Stimulated activated CD4-positive, alpha-beta T cell treated with anti-CD3 and anti-CD28 coated beads, TNF-alpha, amount 100 ng/mL, for 48 hours (primary cell): ENCODE results near the gene RTN3.

Experiments
- DNase-seq, 3 donors: peaks; one replicate each; pipeline ENCODE4 v3.0.0-alpha.2; 2020; ENCODE audit warnings: low read depth in 3 of 3

Gene RTN3

DNA sequence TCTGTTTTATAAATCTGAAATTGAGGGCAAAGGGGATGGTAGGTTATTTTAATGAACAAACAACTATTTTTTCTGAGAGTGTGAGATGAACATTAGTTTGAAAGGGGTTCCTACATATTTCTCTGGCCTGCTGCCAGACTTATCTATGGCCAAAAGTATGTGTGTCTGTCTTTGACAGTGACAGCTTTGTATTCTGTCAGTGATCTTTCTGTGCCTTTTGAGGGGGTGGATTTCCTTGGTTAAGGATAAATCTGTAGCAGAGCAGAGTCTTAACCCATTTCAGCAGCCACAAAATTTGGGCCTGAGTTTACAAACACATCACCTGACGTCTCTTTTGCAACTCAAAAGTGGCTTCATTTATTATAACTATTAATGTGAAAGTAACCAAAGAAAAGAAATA, 56.4 kb downstream of the RTN3 start:
- no peak for DNase-seq

DNA sequence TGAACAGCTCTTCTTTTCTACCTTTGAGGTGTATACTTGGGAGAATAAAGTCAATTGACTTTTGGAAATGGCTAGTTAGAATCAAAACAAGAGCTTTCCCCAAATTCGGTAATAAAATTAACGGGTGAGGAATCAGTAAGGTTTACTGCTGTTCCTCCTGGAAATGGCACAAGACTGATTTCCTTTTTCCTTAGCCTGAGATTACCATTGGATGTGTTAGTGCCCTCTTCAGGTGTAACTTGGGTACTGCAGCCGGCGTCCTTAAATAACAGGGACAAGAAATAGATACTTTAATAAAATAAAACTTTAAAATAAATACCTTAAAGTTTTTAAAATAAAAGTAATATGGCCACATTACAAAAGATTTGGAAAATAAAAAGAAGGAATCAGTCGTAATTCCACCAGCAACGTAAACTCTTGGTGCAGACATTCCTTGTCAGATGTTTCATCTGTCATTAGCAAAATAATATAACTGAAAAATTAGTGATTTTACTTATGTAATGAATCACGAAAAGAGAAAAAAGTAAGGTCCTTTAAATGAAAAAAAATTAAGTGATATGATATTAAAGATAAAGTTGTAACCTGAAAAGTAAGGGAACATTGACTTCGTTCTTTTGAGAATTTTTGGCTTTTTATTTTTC, 57.5 kb downstream of the RTN3 start:
- DNase-seq: peak; percentile 38 to 54 (median 47)

DNA sequence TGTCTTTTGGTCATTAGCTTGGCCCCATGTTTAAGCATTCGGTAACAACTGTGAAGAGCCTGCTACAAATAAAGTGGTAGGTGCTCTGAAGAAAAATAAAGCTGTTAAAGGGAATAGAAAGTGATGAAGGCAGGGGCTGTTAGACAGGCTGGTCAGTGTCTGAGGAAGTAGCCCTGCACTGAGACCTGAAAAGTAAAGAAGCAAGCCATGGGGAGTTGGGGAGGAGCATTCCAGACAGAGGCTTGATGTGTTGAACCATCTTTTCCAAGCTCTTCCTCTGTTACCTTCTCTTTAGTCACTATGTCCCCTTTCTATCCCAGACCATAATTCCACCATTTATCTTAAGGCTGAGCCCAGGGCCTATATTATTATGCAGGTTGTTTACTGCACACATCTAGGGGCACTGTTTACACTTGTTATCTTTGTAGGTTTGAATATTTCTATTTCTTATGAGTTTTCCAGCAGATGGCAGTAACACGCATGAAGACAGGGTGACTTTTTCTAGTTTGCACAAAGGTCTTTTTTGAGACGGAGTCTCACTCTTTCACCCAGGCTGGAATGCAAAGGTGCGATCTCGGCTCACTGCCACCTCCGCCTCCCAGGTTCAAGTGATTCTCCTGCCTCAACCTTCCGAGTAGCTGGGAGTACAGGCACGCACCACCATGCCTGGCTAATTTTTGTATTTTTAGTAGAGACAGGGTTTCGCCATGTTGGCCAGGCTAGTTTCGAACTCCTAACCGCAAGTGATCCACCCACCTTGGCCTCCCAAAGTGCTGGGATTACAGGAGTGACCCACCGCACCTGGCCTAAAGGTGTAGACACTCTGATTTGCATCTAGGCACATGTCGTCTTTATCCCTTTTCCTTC, 64.2 kb downstream of the RTN3 start:
- DNase-seq: no peak

DNA sequence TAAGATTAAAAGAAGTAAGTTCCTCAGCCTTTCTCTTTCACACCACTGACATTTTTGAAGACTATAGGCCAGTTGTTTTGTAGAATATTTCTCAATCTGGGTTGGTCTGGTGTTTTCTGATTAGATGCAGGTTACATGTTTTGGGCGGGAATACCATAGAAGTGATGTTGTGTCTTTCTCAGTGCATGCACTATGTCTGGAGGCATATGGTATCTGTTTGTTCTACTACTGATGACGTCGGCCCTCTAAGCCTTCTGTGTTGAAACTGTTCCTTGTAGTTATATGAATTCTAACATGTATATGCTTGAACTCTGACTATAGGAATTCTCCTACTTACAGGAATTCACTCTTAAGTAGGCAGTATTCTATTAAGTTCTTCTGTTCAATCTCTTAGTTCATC, 65.7 kb downstream of the RTN3 start:
- DNase-seq: no peak

DNA sequence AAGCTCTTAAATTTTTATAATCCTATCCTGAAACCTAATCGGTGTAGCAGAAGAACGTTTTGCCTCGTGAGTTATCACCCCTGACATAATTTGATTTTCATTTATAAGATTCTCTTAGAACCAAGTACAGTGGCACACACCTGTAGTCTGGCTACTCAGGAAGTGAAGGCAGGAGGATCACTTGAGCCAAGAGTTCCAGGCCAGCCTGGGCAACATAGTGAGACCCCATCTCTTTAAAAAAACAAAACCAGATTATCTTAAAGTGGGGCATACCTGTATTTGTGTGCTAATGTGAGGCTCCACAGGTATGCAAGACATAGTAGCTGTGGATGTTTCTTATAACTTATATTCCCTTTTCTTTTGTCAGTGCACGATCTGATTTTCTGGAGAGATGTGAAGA, 68.3 kb downstream of the RTN3 start:
- no peak for DNase-seq

DNA sequence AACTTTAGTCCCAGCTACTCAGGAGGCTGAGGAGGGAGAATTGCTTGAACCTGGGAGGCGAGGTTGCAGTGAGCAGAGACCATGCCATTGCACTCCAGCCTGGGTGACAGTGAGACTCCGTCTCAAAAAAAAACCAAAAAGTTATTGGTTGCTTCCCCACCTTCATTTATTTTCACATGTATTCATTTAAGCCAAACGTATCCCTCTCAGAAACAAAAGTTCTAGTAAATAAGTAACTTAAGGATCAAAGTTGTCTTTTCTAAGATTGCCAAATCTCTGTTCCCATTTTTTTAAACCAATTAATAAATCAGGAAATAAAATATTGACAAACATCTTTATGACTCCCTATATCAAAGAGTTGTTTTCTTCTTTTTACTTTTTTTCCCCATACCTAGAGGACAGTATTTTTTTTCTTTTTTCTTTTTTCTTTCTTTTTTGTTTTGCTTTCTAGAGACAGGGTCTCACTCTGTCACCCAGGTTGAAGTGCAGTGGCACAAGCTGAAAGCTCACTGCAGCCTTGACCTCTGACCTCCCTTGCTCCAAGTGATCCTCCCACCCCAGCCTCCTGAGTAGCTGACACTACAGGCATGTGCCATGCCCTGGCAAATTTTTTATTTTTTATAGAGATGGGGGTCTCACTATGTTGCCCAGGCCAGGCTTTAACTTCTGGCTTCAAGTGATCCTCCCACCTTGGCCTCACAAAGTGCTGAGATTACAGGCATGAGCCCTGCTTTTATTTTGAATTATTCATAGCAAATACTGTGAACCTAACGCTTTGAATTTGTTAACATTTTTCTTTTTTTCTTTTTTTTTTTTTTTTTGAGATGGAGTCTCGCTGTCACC, 75.8 kb downstream of the RTN3 start:
- DNase-seq: no peak

DNA sequence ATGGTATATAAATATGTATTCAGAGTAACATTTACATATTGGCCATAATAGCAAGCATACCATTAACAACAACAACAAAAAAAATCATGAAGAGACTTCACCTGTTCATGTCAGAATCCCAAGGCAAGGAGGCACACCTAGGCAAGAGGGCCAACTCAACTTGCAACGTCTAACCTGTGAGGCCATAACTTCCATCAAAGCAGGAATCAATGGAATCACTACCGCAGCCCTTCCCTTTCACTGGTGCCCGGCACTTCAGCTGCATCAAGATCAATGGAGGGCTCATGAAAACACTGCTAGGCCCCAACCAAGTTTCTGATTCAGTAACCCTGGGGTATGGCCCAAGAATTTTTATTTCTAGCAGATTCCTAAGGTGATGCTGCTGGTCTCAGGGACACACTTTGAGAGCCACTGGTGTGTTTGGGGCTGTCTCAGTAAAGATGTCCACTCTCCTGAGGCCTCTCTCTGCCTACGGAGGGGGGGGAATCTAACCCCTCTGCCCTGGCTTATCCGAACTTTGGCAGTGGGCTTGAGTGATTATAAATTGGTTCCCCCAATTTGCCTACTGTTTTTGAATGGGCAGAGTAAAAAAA, 79.3 kb downstream of the RTN3 start:
- no peak for DNase-seq

DNA sequence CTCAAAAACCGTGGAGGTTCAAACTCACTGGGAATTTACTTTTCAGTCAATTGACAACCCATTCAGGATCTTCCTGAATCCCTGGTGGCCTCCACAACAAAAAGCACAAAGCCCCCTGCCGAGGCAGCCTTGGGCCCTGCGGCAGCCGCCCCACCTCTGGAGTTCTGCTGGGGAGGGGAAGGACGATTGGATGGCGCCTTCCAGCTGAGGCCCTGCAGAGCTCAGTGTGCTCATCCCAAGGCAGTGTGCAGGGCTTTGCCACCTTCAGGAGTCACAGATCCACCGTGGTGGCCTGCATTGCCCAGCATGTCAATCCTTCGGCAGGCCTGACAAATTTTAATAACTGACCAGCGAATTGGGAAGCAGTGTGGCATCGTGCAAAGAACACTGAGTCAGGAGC, 79.9 kb downstream of the RTN3 start:
- no peak for DNase-seq

DNA sequence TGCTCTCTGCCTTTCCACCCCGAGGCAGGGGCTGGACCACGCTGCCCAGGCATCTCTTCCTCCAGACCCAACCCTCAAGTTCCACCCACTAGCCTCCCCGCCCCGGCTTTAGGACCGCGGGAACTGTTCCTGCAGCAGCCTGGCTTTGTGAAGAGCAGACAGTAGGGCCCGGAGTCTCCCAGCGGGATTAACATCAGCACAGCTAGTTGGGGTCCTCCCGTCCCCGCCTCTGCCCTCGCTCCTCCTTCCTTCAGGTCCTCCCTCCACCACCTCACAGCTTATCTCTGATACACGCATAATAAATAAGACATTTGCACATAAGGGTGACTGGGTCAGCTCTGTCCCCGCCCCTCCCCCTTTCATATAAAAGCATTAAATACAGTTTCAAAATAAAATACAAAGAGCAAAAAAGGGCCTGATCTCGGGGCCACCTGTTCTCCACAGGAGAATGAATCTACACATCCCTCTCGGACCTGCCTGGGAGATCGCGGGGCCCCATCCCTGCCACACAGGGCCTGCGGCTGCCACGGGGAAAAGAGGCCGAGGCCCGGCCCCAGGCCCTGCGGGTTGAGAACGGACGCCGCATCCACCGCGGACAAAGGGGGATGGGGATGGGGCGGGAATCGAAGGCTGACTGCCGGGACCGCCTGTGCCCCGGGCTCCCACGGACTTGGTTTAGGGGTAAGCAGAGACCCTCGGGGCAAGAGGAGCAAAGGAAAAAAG, 80.8 kb downstream of the RTN3 start:
- no peak for DNase-seq

DNA sequence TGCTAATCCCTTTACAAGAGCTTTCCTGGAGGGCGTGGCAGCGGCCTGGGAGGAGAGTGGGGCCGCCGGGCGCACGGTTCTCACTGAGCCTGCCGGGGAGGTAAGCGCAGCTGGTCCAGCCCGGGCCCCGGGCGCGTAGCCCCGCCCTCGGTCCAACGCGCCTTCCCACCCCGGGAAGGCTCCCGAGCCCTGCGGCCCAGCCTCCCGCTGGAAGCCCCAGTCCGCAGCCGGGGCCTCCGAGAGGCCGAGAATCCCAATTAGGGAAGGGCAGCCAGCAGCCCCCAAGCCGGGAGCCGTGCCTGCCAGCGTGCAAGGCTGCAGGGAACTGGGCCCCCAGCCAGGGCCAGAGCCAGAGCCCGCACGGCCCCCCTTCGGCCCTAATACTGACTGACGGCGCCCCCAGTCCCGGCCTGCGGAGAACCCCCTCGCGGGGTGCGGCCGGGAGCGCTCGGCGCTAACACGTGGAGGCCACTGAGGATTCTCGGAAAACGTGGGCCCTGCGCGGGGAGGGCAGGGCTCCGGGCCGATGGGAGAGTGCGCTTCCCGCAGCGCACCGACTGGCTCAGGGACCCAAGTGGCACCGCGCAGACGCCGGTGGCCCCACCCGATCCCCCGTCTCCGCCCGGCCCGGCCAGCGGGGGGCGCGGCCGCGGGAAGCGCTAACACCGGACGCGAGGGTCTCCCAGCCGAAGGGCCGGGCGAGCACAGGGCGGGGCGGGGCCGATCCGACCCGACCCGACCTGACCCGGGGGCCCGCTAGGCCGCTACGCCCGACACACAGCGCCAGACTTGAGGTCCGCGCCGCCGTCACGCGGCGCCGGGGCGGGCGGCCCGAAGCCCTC, 81.6 kb downstream of the RTN3 start:
- DNase-seq: no peak

DNA sequence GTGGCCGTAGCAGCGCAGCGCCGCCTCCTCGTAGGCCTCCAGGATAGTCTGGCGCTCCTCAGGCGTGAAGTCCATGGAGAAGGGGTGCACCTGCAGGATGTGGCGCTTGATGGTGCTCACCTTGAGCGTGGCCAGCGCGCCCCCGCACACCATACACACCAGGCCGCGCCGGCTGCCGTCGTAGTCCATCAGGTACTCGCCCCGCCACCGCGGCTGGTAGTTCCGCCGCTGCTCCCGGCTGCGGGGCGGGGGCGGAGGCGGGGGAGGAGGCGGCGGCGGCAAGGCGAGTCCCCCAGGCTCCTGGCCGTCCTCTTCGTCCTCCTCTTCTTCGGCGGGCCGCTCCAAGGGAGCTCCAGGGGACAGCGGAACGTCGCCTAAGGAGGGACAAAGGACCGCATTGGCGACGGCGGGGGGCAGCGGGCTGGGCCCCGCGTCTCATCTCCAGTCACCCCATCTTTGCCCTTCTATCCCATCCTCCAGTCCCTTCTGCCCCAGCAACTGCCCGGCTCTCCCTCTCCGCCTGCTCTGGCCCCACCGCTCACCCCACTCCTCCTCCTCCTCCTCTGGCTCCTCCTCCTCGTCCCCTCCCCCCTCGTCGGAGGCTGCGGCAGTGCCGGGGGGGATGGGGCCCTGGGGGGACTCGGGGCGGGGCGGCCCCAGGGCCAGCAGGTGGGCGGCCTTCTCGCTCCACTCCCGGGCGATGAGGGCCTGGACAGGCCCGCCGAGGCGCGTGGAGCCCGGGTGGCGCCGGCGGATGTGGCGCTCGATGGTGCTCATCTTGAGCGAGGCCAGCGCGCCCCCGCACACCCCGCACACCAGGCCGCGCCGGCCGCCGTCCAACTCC, 82.4 kb downstream of the RTN3 start:
- no peak for DNase-seq

DNA sequence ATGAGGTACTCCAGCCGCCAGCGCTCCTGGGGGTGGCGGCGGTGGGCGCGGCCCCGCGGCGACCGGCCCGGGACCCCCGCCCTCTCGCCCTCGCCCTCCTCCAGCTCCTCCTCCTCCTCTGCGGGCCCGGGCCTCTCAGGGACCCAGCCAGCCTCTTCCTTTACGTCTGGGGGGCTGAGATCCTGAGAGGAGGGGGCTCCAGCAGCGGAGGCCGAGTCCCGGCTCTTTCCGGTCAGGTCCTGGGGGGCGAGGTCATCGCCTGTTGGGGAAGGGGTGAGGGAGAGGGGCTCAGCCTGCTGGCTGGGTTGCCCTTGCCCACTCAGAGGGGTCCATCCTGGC, 83.0 kb downstream of the RTN3 start:
- DNase-seq: no peak

DNA sequence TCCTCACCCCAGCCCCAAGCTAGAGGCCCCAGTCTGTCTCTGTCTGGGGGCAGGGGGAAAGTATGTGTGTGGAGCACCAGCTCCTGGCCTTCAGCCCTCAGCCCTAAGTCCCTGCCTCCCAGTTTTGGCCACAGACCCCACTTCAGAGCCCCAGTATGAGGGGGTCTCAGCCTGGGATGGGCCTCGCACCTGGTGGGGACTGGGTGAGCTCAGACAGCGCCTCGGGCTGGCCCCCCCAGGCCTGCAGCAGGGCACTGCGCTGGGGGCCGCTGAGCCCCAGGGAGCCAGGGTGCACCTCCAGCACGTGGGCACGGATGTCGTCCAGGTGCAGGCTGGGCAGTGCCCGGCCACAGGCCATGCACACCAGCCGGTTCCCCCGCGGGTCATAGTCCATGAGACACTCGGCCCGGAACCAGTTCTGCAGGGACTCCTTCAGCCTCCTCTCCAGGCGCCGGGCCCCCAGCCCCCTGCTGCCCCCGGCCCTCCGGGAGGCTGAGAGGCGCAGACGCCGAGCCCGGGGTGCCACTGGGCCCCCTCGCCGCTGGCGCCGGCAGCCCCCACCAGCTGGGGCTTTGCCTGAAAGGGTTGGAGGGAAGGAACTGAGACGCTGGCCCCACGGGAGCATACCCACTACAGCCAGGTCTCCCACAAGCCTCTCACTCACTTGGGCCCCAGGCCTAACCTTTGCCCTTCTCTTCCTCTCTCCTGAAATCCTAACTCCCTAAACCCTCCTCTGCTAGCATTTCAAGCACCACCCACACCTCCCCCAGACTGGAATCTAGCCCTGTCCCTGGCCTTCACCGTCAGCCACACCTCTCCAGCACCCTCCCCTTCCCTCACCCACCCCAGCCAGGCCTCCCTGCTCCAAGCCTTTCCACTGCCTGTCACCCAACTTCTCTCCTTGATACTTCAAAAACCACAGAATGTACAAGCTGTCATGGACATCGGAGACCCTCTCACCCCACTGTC, 83.7 kb downstream of the RTN3 start:
- no peak for DNase-seq

DNA sequence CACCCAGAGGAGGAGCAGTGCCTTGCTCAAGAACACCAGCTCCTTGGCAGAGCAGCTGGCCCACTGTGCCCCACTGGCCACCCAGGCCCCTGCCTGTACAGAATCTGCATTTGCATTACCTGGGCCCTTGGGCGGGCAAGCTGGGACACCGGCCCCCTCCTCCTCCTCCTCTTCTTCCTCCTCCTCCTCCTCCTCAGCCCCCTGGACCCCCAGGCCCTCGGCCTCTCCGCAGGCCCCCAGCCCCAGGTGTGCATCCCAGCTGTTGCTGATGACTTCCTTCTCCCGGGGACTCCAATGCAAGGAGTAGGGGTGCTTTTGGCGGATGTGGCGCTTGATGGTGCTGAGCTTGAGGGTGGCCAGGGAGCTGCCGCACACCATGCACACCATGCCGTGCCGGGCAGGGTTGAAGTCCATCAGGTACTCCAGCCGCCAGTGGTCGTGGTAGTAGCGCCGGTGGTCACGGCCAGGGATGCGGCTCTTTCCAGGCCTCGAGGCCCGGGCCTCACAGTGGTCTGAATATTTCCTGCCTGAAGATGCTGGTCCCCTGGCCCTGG, 84.5 kb downstream of the RTN3 start:
- DNase-seq: no peak

DNA sequence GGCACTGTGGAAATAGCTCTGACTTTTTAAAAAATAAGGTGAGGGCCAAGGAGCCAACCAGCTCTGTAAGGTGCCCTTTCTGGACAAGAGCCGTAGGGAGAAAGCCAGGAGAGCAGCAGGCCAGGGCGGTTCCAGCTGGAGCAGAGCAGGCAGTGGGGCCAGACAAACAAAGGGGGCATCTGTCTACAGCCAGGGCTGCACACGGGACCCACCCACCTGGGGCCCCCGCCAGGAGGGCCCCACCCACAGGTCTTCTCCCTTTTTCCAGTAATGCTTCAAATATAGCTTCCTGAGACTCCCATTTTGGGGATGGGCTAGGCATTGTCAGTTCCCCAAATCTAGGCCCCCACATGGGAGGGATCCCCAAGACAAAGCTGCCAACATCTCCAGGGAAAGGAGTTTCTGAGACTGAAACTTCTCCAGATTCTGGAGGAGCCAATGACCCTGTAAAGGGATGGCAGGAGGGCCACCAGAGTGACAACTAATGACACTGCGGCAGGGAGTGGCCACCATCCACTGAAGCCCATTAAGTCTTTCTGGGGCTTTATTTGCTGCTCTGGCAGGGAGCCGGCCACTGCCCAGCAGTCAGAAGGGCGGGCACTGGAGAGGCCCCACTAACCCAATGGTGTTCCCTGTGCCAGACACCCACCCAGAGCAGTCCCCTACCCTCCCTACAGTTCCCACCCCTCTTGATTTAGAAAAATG, 85.4 kb downstream of the RTN3 start:
- DNase-seq: no peak

DNA sequence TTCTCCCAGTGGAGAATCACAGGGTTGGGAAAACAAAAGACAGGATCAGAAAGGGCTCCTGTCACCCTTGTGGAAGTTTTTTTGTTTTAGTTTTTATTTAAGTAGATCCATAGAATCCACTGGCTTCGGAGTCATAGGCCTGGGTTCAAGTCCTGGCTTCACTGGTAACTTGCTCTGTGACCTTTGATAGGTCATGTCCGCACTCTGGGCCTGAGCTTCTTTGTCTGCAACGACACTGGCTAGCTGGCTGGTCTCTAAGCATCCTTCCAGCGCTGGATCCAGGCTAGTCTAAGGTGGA, 85.9 kb downstream of the RTN3 start:
- DNase-seq: no peak

DNA sequence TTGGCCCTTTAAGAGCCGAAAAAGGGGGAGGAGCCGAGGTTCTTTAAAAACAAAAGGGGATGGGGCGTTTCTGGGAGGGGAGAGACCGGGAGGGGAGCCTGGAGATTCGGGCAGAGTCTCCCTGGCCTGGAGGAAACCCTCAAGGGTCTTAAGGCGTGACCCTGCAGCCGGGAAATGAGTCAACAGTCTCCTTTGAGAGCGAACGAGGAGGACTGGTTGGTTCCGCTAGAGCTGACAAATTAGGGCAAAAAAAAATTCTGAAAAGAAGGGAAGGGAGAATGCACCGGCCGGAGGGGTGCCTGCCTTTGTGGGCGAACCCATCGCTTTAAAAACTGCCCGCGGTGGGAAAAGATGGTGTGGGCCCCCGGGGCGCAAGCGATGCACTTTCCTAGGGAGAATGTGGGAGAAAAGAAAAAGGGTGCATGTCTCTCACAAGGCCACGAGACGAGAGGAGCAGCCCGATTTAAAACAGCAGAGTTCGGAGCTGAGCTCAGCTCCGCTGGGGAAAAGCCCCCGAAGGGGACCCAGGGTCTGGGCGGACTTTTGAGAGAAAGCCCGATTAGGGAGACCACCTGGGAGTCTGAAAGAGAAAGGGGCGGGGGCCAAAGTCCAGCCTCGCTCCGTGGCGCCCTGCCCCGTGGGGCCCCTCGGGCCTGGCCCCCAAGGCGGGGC, 86.4 kb downstream of the RTN3 start:
- DNase-seq: peak in 1 of 3 donors; percentile 21
